H4 (cell line): ENCODE measurements around the gene PCYOX1L. TPM values are rescaled to one million over a fixed set of nuclear protein-coding genes. Genes with fewer than 3 reads are reported as not detected.

Experiments used
- total RNA-seq: library from RNA; depleted of rRNA; stranded (reverse); fragments of >200 nt; shearing (Covaris generic); gene quantifications from 2 replicates; pipeline ENCODE4 v1.2.3, GENCODE V29; 2014; rRNA removed

The PCYOX1L gene
- total RNA-seq, 1 experiment from 2014 or later, result 19.5 TPM

Other genes starting within 250 kb of the PCYOX1L start
- 6.7 and 14.2 TPM in 2 replicates for gene ABLIM3, start 216.6 kb upstream of the PCYOX1L start, total RNA-seq
- 2.0 and 3.2 TPM in 2 replicates for gene AFAP1L1, start 86.2 kb upstream of the PCYOX1L start, total RNA-seq
- 17.9 and 19.9 TPM in 2 replicates for gene GRPEL2, start 12.5 kb upstream of the PCYOX1L start, total RNA-seq
- gene IL17B, start 21.2 kb downstream of the PCYOX1L start, total RNA-seq, result 0.31 TPM in 1 of 2 replicates, not detected in the other
- 222 and 250 TPM in 2 replicates for gene CSNK1A1, start 193.4 kb downstream of the PCYOX1L start, total RNA-seq
- 0.81 and 0.90 TPM in 2 replicates for gene ARHGEF37, start 223.5 kb downstream of the PCYOX1L start, total RNA-seq